ENCODE results near the gene CFAP54. TPM values are rescaled to one million over a fixed set of nuclear protein-coding genes. Genes with fewer than 3 reads are reported as not detected.

Gene CFAP54
- polyA plus RNA-seq, 1 donor: 0.44 TPM

GRCh38 chr12:96752211-96752610 is 262.8 kb downstream of the CFAP54 start:
- no peak for DNase-seq

DNA sequence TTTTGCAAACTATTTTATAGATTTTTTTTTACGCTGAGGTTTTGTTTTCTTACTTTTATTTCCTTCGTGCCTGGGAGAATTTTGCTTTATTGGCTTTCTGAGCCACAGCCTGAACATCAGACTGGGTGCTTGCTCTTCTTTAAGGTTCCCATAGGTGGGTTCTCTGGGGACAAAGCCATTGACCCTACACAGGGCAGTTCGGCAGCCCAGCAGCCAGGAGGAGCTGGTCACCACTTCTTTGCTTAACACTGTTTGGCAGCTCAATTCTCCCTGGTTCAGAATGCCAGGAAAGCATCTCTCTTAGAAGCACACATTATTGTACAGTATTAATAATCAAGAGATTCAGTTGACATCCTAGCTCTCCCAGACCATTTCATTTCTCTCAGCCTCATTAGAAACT is 276.9 kb downstream of the CFAP54 start:
- no peak for DNase-seq

DNA sequence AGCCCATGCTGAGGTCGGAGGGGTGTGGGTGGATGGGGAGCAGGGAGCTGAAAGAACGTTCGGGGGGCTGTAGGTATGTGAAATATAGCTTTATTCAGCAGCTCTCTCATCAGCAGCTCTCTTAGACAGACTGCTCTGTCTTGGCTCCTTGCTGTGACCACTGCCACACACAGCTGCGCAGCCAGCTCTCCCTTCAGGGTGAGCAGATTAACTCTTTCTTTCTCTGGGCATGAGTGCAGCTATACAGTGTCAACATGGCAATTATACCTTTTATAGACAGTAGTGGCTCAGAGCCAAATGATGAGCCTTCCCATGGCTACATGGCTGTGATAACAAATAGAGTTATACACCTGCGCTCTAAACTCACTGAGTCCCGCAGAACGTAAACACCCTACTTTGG is 280.0 kb downstream of the CFAP54 start:
- DNase-seq: no peak

DNA sequence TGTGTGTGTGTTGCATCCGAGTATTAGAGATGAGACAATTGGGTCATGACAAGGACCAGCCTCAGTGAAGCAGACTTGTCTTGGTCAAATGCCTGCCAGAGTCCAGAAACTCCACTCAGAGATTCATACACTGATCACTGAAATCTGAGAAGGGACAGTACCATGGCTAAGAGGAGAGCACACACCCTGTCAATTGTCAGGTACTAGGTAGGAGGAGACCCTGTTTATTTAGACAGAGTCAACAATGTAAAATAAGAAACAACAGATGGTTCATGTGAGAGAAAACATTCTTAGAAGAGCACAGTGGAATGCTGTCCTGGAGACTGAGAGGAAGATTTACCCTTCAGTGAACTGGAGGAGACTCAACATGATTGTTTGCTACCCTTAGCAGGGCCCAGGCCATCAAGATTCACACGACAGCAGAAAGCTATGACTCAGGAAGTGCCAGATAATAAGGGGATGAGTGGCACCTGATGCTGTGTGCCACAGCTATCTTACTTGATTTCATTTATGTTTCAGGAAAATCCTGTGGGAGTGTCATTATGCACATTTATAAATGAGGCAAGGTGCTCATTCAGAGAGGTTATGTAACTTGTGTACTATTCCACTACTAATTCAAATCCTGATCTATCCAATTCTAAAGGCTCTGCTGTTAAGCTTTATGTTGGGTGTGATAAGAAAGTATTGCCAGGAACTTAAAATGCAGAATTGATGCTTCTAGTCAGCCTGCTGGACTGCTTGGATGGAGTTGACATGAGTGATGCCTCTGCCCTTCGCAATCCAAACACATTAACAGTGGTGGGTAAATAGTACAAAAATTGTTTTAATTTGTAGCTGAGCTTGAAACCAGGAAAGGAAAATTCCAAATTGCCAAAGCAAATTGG is 281.1 kb downstream of the CFAP54 start:
- no peak for DNase-seq

DNA sequence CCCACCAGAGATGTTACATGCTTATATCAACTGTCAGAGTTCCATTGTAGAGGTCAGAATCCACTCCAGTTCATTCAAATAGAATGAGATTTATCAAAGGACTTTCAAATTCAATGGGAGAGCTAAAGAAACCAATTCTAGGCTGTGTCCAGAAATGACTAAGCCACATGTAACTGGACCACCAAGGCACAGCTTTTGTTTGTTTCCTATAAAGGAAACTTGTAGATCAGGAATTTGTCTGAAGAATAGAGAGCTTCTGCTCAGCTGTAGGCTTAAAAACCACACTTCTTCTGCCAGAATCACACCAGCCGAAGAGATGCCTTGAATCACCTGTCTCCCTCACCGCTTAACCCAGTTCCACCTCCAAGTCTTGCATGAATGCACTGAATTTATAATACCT is 283.7 kb downstream of the CFAP54 start:
- DNase-seq: no peak

- DNase-seq: no peak
Measured at GRCh38 chr12:96774496-96775256, 285.3 kb downstream of the CFAP54 start.

DNA sequence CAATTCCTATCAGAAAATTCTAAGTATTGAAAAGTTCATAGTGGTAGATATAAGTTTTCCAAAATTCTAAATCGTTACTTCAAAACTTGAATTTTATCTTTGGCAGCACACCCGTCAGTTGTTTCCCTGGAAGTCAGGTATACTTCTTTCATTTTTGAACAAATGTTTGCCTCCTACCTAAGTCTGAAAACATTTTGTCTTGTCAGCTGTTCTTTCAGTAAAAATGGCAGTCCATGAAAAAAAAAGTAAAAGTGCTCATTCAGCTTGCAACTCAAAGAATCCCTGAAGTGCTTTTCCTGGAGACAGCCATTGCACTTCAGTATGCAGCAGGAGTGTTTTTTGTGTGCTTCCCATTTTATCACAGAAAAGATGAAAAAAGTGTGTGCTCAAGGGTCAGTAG is 287.5 kb downstream of the CFAP54 start:
- no peak for DNase-seq

DNA sequence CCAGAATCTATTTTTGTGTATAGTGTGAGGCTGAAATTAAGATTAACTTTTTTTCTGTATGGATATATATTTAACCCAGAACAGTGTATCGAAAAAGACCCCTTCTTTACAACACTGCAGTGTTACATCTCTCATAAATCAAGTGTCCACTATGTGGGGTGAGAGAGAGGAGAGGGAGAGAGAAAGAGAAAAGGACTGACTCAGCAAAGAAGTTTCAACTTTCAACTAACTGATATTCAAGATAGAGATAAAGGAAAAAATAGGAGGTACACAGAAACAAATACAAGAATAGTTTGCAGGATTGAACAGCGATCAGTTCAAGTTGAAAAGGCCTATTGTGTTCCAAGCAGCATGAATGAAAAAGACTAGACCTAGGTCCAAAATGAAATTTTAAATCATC is 291.0 kb downstream of the CFAP54 start:
- no peak for DNase-seq

DNA sequence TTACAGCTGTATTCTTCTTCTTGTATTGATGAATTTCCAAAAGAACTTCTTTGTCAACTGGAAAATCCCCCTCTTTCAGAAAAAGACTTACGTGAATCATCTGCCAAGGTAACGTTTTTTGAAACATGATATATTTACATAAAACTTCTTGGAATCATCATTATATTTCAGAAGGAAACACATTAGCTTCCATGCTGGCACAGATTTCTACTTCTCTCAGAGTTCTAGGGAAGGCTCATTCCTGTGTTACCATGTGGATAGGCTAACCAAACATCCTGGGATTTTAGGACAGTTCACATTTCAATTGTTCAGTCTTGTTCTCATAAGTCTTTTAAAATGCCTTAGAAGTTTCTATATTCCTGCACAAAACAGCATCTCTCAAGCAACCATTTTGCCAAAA is 297.4 kb downstream of the CFAP54 start:
- DNase-seq: peak; percentile 15

DNA sequence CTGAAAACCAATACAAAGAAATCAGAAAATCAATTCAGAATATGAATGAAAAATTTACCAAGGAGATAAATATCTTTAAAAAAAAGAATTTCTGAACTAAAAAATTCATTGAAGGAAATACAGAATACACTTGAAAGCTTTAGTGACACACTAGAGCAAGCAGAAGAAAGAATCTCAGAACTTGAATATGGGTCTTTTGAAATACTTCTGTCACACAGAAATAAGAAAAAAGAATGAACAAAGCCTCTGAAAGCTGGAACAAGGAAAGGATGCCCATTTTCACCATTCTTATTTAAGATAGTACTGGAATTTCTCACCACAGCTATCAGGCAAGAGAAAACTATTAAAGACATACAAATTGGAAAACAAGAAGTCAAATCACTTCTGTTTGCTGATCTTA is 314.6 kb downstream of the CFAP54 start:
- no peak for DNase-seq

- no peak for DNase-seq
Measured at GRCh38 chr12:96806272-96806671, 316.9 kb downstream of the CFAP54 start.

DNA sequence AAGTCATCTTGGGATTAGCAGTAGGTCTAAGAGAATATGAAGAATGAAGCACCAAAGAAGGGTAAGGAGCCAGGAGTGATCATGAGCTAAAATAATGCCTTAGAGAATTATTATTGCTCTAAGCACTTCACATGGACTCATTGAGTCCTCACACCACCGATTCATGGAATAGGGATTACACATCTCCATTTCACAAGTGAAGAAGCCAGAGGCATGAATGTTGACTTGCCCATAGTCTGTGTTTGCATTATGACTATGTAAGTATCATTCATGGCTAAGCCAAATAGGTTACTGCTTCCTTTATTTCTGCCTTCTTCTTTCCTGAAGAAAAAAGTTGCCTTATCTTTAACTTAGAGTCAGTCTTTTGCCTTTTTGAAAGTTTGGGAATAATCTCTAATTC is 318.4 kb downstream of the CFAP54 start:
- DNase-seq: no peak

DNA sequence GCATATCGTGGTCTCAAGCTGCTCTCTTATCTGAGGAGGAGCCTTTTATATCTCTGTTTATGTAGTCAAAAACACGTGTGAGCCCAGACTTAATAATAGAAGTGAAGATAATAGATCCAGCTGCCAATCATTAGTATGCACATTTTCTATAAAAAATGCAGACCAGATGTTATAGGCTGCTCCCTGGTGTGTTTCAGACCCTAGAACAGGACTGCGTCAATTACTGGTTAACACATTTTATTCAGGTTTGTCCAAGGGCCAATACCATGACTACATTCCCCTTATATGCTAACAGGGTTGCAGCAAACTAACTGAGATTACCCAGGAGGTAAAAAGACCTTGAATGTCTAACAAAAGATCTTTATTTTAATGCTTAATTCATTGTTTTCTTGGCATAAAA is 319.2 kb downstream of the CFAP54 start:
- no peak for DNase-seq

- no peak for DNase-seq
Measured at GRCh38 chr12:96809522-96809921, 320.1 kb downstream of the CFAP54 start.

DNA sequence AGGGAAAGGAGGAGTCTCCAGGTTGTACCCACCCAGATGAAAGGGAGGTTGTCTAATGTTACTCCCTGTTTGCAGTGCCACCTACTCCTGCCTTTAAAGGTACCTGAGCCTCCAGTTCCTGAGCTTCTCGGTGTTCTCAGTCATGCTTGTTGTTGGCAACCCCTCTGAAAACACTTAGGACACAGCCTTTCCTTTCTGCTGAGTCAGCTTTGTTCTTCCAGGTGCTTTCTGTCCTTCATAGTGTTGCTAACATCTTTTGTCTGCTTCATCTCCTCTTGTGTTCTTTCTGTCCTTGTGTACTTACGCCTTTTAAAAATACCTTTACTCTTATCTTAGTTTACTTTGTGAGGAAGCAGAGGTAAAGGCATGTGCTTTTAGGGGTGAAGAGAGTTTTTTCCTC is 320.7 kb downstream of the CFAP54 start:
- no peak for DNase-seq

- DNase-seq: no peak
Measured at GRCh38 chr12:96810477-96810876, 321.1 kb downstream of the CFAP54 start.

GRCh38 chr12:96811083-96811482 is 321.7 kb downstream of the CFAP54 start:
- no peak for DNase-seq

GRCh38 chr12:96812153-96812552 is 322.8 kb downstream of the CFAP54 start:
- no peak for DNase-seq

- no peak for DNase-seq
Measured at GRCh38 chr12:96814200-96814599, 324.8 kb downstream of the CFAP54 start.

DNA sequence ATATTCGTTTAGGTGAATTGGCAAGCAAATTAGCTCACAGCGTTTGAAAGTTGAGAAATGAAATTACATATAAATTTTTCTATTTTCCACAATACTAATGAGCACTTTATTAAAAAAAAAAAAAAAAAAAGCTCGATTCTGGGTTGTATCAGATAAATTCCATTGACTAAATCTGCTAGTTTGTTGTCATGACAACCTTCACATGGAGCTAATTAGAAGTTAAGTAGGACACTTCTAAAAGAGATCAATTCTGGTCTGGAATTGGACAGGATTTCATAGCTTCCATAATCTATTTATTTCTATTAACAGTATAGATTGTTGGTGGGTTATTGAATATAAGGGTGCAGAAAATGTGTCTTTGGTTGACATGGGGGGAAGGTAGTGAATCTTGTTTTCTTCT is 332.2 kb downstream of the CFAP54 start:
- no peak for DNase-seq

DNA sequence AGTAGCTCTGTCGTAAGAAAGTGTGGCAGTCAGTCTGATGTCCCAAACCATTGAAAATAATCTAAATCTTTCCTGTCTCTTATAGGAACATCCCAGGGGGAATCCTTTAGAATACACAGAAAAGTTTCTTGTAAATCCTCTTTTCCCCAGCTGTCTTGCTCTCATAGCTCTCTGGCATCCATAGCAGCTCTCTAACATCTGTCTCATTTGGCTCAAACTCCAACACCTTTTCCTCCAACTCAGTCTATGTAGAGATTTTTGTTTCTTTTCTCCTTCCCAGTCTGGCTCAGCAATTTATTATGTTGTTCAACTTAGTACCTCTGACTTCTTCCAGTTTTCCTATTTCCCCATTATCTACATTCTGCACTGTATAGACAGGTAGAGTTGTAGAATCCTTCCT is 333.3 kb downstream of the CFAP54 start:
- DNase-seq: peak; percentile 35

DNA sequence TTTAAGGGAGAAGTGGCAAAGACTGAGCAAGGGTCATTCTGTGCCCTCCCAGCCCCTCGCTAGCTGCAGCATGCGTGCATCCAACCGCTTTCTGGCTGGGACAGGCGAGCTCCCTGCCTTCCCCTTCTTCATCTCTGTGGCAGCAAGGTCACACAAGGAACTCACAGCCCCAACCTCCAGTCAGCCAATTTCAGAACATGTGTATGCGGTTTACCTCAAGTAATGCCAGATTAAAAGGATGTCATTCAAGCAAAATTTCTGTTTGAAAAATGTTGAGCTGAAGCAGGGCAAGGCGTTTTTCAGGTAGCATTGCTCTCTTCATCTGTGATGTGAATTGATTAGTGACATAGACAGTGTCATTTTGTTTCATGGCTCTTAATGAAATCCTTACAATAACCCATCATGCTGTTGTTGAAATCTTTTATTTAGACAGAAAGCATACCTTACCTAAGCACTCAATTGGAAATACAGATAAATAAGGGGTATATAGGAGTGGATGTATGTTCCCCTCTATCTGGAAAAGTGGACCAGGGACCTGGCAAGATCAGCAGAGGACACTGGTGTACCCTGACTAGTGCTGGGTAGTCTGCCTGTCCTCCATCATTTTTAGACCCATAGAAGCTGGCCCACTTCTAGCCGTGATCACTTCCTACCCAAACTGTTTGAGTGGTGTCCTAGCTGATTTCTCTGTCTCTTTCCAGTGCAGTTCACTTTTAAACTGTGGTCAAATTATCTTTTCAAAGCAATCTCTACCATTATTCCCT is 334.9 kb downstream of the CFAP54 start:
- no peak for DNase-seq

GRCh38 chr12:96824838-96825236 is 335.5 kb downstream of the CFAP54 start:
- DNase-seq: no peak
